Stimulated activated CD8-positive, alpha-beta memory T cell treated with anti-CD3 and anti-CD28 coated beads, Interleukin-15, amount 100 ng/mL, for 4 hours (primary cell): ENCODE results near the gene PSMA4.
"Not testable (repeated sequence)": the region's sequence is repeated elsewhere in the genome, so short reads cannot be mapped to it uniquely, and the experiment has no call there.

Source experiments
- DNase-seq, 2 donors: peaks; one replicate each; pipeline ENCODE4 v3.0.0-alpha.2; 2020; ENCODE audit warnings: low read depth in 2 of 2

The PSMA4 gene

GRCh38 chr15:78540141-78540870, at the start of gene PSMA4:
PSMA4 (plus strand) TSS chr15:78540444; CDS start chr15:78541928, 1,484 bp downstream.
- peak; percentile 89 to 92 for DNase-seq

GRCh38 chr15:78492872-78493271, 47.4 kb upstream of the PSMA4 start:
- DNase-seq = no peak

GRCh38 chr15:78501857-78502256, 38.4 kb upstream of the PSMA4 start:
- no peak for DNase-seq

- DNase-seq = no peak
Measured at GRCh38 chr15:78502641-78503040, 37.6 kb upstream of the PSMA4 start.

GRCh38 chr15:78506971-78507830, 33.0 kb upstream of the PSMA4 start, which contains the start of gene HYKK:
HYKK (plus strand) TSS chr15:78507577; CDS start chr15:78513089, 5,512 bp downstream.
- peak; percentile 35 to 42 for DNase-seq

- DNase-seq = no peak
Measured at GRCh38 chr15:78507831-78508160, 32.4 kb upstream of the PSMA4 start.

- no peak for DNase-seq
Measured at GRCh38 chr15:78508272-78508671, 32.0 kb upstream of the PSMA4 start.

- DNase-seq = no peak
Measured at GRCh38 chr15:78509726-78510312, 30.4 kb upstream of the PSMA4 start.

- DNase-seq = not testable (repeated sequence)
Measured at GRCh38 chr15:78520035-78520434, 20.2 kb upstream of the PSMA4 start.

GRCh38 chr15:78524230-78524629, 16.0 kb upstream of the PSMA4 start:
- no peak for DNase-seq

- DNase-seq = no peak
Measured at GRCh38 chr15:78527325-78527724, 12.9 kb upstream of the PSMA4 start.

GRCh38 chr15:78533331-78533730, 6.9 kb upstream of the PSMA4 start:
- DNase-seq = no peak

GRCh38 chr15:78536134-78536533, 4.1 kb upstream of the PSMA4 start:
- DNase-seq = no peak

GRCh38 chr15:78537266-78537905, 2.9 kb upstream of the PSMA4 start:
- DNase-seq = no peak

- DNase-seq = no peak
Measured at GRCh38 chr15:78538358-78538757, 1.9 kb upstream of the PSMA4 start.

- not testable (repeated sequence) for DNase-seq
Measured at GRCh38 chr15:78539464-78540140, 642 bp upstream of the PSMA4 start.

GRCh38 chr15:78540871-78541743, 863 bp downstream of the PSMA4 start:
- no peak for DNase-seq

GRCh38 chr15:78541744-78542034, 1.4 kb downstream of the PSMA4 start:
- no peak for DNase-seq

- no peak for DNase-seq
Measured at GRCh38 chr15:78542647-78543046, 2.4 kb downstream of the PSMA4 start.

- DNase-seq = no peak
Measured at GRCh38 chr15:78550194-78550593, 9.9 kb downstream of the PSMA4 start.

- DNase-seq = no peak
Measured at GRCh38 chr15:78550815-78551214, 10.6 kb downstream of the PSMA4 start.
